Muscle layer of colon (tissue), 2 donors: Measurements from ENCODE around the gene SLC38A10.

Experiments used
- H3K27ac ChIP-seq: one replicate; pipeline ENCODE4 v1.7.0; 2013; ENCODE audit warnings: low read depth, mild to moderate bottlenecking, low read length, moderate library complexity
- H3K27me3 ChIP-seq, 2 donors: one replicate each; pipeline ENCODE4 v1.7.0; 2013; ENCODE audit warnings: low read length in 2 of 2, mild to moderate bottlenecking in 2 of 2; ENCODE audit not compliant: insufficient read depth in 2 of 2, control insufficient read depth in 1 of 2
- H3K36me3 ChIP-seq: one replicate; pipeline ENCODE4 v1.7.0; 2013; ENCODE audit warnings: mild to moderate bottlenecking, low read length; ENCODE audit not compliant: insufficient read depth
- H3K4me1 ChIP-seq: one replicate; pipeline ENCODE4 v1.7.0; 2013; ENCODE audit warnings: mild to moderate bottlenecking, low read length; ENCODE audit not compliant: insufficient read depth
- H3K4me3 ChIP-seq, 2 donors: one replicate each; pipeline ENCODE4 v1.7.0; 2013; ENCODE audit warnings: low read length in 2 of 2, low read depth in 1 of 2, mild to moderate bottlenecking in 1 of 2, moderate library complexity in 1 of 2
- H3K9ac ChIP-seq: one replicate; pipeline ENCODE4 v1.7.0; 2013; ENCODE audit warnings: low read length
- H3K9me3 ChIP-seq: one replicate; pipeline ENCODE4 v1.7.0; 2013; ENCODE audit warnings: mild to moderate bottlenecking, low read length
- donor health status: abdominal sarcoma.
- donor health status: Adenocarcinoma of cecum.

Gene SLC38A10

DNA sequence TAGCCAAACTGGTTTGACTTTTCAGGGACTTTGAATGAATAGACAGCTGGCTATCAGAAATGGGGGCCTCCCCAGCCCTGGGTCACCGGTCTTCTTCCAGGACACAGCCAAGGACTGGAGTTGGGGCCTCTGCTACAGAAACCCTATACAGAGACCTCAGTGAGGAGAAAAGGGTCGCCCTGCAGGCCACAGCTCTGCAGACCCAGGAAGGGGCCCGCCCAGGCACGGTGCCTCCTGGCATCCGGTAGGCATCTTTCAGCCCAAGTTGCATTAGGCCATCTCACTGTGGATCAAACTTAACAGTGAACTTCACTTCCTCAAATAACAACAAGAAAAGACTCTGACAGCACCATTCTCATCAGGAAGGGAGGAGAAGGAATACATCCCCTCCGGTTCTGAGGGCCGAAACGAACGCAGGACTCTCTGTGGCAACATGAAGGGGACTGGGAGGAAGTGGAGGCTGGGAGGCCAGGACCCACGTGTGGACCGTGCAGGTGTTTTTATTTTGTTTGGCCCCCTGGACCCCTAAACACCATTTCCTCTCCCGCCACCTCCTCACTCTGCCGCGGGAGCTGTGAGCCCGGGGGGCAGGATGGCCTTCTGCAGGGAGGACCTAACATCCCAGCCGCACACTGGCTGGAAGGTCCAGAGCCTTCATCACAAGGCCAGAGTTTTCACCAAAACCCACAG lies 7.2 kb downstream of the SLC38A10 start:
- Histone ChIP-seq H3K4me1 (peaks cover 8% of the 10 kb centered on the region), H3K4me3 (no peak overlapping the region), H3K9me3 (no peaks in the 10 kb centered on the region), H3K27me3 (no peaks in the 10 kb centered on the region), H3K9ac (no peak overlapping the region), H3K27ac (no peak overlapping the region), H3K36me3 (peaks cover 11% of the 10 kb centered on the region)

DNA sequence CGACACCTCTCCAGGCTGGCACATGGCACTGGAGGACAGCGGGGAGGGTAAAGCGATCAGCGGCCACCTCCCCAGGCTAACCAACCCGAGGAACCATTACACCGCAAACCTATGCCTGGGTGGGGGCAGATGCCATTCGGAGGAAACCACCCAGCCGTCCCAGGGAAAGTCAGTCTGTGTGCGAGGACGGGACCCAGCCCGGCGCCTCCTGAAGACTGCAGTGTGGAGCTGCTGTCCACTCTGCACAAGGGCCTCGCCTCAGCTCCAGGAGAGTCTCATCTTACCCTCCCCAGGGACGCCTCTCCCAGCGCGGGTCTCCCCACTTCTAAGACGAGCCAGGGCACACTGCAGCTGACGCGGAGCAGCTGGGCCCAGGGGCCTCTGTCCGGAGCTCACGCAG lies 8.0 kb downstream of the SLC38A10 start:
- H3K9me3 ChIP-seq, result no peaks in the 10 kb centered on the region
- H3K9ac ChIP-seq, result no peak overlapping the region
- peaks cover 8% of the 10 kb centered on the region for H3K4me1 ChIP-seq
- H3K27me3 ChIP-seq, result no peaks in the 10 kb centered on the region
- no peak overlapping the region for H3K4me3 ChIP-seq
- H3K36me3 ChIP-seq, result peaks cover 11% of the 10 kb centered on the region
- H3K27ac ChIP-seq, result no peak overlapping the region

DNA sequence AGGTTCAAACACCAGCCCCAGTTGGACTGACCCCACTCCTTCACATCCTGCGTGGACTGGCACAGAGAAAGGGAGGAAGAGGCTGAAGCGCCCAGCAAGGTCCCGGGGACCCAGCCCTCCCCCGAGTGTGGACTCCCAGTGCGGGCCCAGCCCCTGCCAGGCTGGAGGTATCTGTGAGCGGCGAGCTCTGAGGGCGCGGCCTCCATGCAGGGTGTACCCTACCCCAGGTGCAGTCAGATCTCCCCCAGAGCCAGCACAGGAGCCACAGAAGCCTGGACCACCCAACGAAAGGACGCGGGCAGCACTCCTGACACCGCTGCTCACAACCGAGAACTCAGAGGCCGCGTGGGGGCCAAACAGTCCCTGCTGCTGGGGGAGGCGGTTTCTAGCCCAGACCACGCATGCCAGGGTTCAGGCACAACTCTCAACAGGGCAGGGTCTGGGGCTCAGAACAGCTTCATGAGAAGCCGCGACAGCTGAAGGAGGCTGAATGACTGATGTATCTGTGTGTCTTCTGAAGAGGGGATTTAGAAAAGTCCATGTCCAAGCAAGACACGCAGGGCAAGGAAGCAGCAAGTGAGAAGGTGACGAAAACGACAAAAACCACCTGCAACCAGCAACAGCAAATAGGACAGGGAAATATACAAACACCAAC lies 8.5 kb downstream of the SLC38A10 start:
- peaks cover 11% of the 10 kb centered on the region for H3K36me3 ChIP-seq
- no peak overlapping the region for H3K4me3 ChIP-seq
- H3K9ac ChIP-seq, result no peak overlapping the region
- peaks cover 8% of the 10 kb centered on the region for H3K4me1 ChIP-seq
- no peaks in the 10 kb centered on the region for H3K9me3 ChIP-seq
- H3K27me3 ChIP-seq, result no peaks in the 10 kb centered on the region
- no peak overlapping the region for H3K27ac ChIP-seq

DNA sequence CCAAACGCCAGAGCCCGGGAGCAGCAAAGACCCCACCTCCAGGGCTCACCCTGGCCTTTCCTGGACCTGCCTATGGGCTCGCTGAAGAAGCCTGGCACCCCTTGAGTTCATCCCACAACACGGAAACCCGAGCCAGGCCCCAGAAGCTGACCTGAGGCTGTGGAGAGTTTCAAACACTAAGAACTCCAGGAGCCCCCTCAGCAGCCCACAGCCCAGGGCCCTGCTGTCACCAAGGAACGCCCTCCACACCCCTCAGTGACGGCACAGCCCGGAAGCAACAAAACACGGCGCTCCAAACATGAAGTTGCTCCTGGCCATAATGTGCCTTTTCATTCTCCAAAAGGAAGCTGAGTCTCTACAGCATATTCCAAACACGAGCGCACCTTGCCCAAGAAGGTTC lies 9.2 kb downstream of the SLC38A10 start:
- Histone ChIP-seq H3K36me3 (peaks cover 11% of the 10 kb centered on the region), H3K27me3 (no peaks in the 10 kb centered on the region), H3K4me3 (no peak overlapping the region)

DNA sequence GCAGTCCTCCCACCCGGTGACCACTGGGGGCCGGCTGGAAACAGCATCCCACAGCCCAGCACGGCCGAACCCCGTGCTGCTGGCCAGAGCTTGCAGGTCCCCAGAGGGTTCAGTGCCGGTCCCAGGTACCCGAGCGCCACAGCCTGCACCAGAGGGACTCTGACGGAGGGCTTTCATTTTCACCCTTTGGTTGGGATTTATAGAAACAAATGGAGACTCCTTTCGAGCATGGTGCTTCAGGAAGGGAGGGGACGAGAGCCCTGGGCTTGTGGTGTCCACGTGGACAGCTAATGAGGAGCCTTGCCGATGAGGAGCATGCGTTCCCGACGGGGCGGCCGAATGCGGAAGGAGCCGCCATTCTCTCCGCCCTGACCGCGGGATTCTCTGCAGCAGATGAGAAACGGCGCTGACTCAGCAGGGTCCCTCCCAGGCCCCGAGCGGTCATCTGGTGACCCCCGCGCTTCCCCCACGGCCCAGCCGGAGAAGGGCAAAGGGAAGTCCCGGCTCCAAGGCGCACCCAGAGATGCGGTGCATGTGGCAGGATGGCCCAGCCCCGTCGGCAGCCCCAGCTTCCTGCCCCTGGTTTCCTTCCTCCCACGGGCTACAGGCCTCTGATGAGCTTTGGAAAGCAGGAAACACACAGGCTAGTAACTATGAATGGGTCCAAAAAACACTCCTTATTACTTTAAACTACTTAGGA lies 9.8 kb downstream of the SLC38A10 start:
- Histone ChIP-seq H3K36me3 (peaks cover 11% of the 10 kb centered on the region), H3K9ac (no peak overlapping the region), H3K27ac (no peak overlapping the region), H3K27me3 (no peaks in the 10 kb centered on the region), H3K4me1 (peaks cover 8% of the 10 kb centered on the region), H3K4me3 (no peak overlapping the region), H3K9me3 (no peaks in the 10 kb centered on the region)

More for the DNA sequence above, 9.2 kb downstream of the SLC38A10 start:
- H3K9ac ChIP-seq, result no peak overlapping the region
- no peaks in the 10 kb centered on the region for H3K9me3 ChIP-seq
- no peak overlapping the region for H3K27ac ChIP-seq
- H3K4me1 ChIP-seq, result peaks cover 8% of the 10 kb centered on the region

DNA sequence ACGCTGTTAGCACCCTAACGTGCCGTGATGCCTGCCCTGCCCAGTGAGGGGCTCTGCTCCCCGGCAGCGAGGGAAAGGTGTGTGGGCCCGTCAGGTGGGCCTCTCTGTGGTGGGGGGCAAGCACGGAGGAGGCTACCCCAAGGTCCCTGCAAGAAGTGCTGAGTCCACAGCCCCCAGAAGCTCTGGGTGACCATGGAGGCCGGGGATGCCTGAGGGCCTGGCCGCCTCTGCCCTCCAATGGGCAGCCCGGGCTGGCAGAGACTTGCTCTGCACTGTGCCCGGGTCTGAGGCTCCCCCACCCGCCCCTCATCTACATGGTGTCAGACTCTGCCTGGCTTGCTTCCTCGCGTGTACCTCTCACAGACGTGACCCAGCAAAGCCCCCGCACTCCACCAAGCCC lies 12.2 kb downstream of the SLC38A10 start:
- Histone ChIP-seq H3K27ac (no peak overlapping the region), H3K4me3 (no peak overlapping the region), H3K9ac (no peak overlapping the region), H3K9me3 (no peaks in the 10 kb centered on the region), H3K4me1 (peaks cover 8% of the 10 kb centered on the region), H3K27me3 (no peaks in the 10 kb centered on the region), H3K36me3 (peaks cover under 1% of the 10 kb centered on the region)

DNA sequence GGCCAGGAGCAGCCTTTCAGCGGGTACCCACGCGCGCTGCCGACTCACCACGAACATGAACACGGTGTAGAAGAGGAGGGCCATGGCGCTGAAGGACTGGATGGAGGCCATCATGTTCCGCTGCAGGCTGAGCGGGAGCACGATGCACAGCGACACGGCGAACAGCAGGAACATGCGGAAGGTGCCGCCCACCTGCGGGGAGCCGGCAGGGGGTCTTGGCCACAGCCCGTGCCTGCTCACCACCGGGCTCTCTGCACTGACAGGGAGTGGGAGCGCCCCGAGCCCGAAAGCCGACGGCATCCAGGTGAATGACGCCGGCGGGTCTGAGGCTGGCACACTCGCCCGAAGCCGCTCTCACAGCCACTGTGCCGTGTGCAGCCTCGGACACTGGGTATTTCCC lies 13.0 kb downstream of the SLC38A10 start:
- Histone ChIP-seq H3K36me3 (no peaks in the 10 kb centered on the region), H3K4me1 (peaks cover 9% of the 10 kb centered on the region), H3K4me3 (no peak overlapping the region), H3K27ac (no peak overlapping the region), H3K9me3 (no peaks in the 10 kb centered on the region), H3K9ac (no peak overlapping the region), H3K27me3 (no peaks in the 10 kb centered on the region)

DNA sequence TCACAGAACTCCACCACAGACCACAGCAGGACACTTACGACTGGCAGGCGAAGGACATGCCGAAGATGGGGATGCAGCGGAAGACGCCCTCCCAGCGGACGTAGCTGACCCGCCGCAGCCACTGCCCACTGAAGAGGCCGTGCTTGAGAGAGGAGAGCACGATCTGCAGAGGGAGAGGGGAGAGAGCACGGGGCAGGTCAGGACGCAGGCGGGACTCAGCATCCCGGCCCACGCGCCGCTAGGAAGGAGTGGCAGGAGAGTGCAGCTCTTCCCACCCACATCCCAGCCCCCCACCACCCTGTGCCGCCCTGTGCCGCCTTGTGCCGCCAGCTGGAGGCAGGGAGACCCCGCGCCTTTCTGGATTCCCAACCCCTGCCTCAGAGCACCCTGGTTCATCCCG lies 14.5 kb downstream of the SLC38A10 start:
- H3K4me1 ChIP-seq, result peaks cover 7% of the 10 kb centered on the region
- H3K4me3 ChIP-seq, result no peak overlapping the region
- H3K9me3 ChIP-seq, result no peaks in the 10 kb centered on the region
- no peaks in the 10 kb centered on the region for H3K36me3 ChIP-seq
- H3K9ac ChIP-seq, result no peak overlapping the region
- H3K27me3 ChIP-seq, result no peaks in the 10 kb centered on the region
- H3K27ac ChIP-seq, result no peak overlapping the region

DNA sequence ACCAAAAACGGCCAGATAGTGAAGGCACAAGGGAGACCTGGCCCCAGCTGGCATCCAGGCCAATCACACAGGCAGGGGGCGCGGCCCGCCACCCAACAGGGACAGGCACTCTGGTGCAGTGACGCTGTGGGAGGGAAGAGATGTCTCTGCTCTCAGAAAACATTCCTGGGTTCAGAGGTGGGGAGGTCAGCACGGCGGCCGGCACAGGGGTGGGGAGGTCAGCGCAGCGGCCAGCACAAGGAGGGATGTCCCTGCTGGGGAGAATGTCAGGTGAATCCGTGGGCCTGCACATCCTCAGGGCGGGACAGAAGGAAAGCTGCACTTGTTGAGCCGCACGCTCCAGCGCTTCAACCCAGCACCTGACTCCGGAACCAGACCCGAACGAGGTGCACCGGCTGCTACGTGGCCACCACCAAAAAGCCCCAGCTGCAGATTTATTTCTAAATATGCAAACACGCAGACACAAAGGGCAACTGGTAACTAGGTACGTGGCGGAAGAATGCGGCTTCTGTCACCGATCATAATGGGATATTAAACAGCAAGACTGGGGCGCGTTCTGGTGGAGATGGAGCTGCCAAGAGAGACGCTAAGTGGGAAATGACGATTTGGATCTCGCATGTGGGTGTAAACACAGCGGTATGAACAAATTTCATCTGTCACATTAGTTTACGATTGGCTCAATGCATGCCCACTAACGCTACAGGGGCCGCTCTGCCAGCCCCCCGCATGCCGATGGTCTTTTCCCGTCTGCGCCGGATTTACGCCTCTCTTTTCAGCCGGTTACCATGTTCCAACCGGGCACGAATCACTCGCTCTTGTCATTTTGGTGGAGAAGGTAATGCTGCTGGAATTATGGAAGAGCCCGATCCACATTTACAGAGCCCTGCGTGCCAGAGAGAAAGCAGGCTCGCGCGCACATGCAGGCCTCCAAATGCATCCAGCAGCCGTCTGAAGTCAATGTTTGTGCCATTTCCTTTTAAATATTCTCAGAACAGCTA lies 15.5 kb downstream of the SLC38A10 start:
- H3K9ac ChIP-seq, result no peak overlapping the region
- H3K27ac ChIP-seq, result peak overlapping the region; percentile 63
- no peaks in the 10 kb centered on the region for H3K9me3 ChIP-seq
- H3K36me3 ChIP-seq, result peaks cover 7% of the 10 kb centered on the region
- H3K4me1 ChIP-seq, result peaks cover 7% of the 10 kb centered on the region
- no peaks in the 10 kb centered on the region for H3K27me3 ChIP-seq
- no peak overlapping the region for H3K4me3 ChIP-seq

DNA sequence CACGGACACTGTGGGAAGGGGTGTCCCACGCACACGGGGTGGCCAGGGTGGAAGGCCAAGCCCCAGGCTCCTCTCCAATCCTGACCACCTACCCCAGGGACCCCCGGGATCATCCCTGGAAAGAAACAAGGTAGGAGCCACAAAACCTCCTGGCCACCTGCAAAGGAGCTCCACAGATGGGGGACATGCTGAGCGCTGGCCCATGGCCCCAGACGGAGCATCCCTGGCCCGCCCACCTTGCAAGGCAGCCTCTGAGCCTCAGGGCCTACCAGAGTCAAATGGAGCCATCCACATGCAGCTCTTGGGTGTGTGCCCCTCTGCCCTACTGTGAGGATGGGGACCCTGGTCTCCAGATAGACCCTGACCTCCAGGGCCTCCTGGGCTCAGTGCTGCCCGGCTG lies 16.3 kb downstream of the SLC38A10 start:
- H3K9me3 ChIP-seq, result no peaks in the 10 kb centered on the region
- H3K36me3 ChIP-seq, result peaks cover 14% of the 10 kb centered on the region
- peaks cover 7% of the 10 kb centered on the region for H3K4me1 ChIP-seq
- no peaks in the 10 kb centered on the region for H3K27me3 ChIP-seq
- H3K9ac ChIP-seq, result no peak overlapping the region
- H3K4me3 ChIP-seq, result no peak overlapping the region
- H3K27ac ChIP-seq, result peak overlapping the region; percentile 63
